ENCODE measurements around the gene LHFPL3.

DNA sequence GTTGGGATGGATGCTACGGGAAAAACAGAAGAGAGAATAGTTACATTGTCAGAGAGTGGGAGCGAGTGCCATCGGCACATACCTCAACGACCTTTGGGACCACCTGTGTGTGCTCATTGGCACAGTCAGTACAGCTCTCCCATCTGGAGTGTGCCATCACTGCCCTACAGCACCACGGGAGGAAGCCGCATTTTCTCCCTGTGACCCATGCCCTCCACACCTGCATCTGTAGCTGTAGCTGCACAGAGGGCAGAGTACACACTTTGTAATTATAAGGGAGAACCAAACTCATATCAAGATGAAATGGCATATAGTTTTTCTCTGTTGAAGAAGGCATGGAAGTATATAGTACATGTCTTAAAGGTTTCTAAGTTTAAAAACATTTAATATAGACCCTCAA, 207.4 kb downstream of the LHFPL3 start:
- TF ChIP-seq REST (IDR thresholded peaks at IDR 0.05; ENCODE audit: low read depth) (no peak), TAF1 (IDR thresholded peaks at IDR 0.05; ENCODE audit: low read depth) (no peak), MAX (IDR thresholded peaks at IDR 0.05) (no peak), EP300 (IDR thresholded peaks at IDR 0.05; ENCODE audit: borderline replicate concordance) (no peak), RAD21 (IDR thresholded peaks at IDR 0.05; ENCODE audit: low read depth) (no peak), CEBPB (IDR thresholded peaks at IDR 0.05) (no peak), TEAD4 (IDR thresholded peaks at IDR 0.05) (no peak), TCF12 (IDR thresholded peaks at IDR 0.05; ENCODE audit: low read depth) (no peak), YY1 (IDR thresholded peaks at IDR 0.05; ENCODE audit: low read depth) (no peak), ZBTB7A (IDR thresholded peaks at IDR 0.05; ENCODE audit: low read depth) (no peak), CREB1 (IDR thresholded peaks at IDR 0.05; ENCODE audit: low read depth) (no peak), NFIC (IDR thresholded peaks at IDR 0.05) (no peak), EGR1 (IDR thresholded peaks at IDR 0.05) (no peak), FOXM1 (IDR thresholded peaks at IDR 0.05; ENCODE audit: borderline replicate concordance, low read depth) (no peak)

Data from Ishikawa (cell line).